IPS DF 19.7 (cell line): ENCODE measurements around the gene IL20RA.

Experiments used
- DNase-seq: peaks from one replicate; pipeline ENCODE4 v3.0.0-alpha.2; 2013; ENCODE audit warnings: low read depth, low spot score

Gene IL20RA

DNA sequence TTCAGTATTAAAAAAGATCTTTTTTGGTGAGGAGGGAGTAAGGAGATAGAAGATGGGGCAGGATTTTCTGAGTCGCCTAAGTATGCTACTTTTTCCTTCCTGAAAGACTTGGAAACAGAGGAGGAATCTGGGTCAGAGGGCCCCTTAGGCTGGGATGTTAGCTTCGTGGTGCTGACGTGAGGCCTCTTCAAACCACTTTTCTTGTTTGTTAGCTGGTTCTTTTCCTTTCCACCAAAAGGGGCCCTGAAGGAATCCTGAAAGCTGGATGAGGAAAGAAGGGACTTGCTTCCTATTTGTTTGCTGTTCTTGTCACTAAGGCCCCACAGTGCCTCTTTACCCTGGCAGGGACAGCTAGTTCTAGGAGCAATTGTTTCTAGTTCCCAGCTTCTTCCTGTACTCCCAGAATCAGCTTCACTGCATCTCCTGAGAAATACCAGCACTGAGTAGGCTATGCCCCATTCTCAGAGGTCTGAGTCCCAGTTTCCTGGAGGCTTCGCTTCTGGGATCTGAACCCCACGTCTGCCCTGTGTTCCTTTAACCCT, 2.2 kb upstream of the IL20RA start:
- no peak for DNase-seq

DNA sequence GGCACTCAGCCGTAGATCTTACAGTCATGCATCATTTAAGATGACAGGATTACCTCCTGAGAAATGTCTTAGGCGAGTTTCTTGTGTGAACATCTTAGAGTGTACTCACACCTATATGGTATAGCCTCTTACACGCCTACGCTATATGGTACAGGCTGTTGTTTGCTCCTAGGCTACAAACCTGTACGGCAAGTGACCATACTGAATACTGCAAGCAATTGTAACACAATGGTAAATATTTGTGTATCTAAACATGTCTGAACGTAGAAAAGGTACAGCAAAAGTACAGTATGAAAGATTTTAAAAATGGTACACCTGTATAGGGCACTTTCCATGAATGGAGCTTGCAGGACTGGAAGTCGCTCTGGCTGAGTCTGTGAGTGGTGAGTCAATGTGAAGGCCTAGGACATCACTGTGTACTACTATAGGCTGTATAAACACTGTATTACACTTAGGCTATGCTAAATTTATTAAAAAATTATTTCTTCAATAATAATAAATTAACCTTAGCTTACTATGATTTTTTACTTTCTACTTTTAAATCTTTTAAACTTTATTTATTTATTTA, 541 bp upstream of the IL20RA start:
- no peak for DNase-seq

DNA sequence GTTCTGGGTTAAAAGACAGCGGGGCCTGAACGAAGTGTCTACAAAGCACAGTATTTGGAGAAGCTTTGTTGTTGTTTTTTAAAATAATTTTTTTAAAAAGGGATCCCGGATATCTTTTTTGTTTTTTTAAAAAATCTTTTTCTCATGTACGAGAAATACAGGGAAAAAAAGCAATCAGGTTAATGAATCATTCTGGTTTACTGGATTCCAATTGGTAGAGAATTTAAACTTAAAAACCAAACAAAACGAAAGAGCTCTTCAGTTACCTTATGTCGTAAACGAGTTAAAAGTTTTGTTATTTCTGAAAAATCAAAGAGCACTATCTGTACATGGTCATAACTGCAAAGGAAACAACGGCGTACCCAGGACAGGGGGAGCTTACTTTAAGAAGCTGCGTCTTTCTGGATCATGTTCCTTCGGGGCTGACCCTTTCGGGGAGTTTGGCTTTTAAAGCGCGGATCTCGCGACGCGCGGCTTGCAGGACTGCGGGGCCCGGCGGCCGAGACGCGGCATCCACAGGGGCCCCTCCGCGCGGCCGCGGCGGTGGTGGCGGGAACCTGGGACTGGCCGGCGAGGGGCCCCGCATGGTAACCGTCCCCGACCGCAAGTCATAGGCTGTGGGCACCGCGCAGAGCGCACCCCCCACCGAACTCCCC, 927 bp downstream of the IL20RA start:
- DNase-seq = peak; percentile 12

DNA sequence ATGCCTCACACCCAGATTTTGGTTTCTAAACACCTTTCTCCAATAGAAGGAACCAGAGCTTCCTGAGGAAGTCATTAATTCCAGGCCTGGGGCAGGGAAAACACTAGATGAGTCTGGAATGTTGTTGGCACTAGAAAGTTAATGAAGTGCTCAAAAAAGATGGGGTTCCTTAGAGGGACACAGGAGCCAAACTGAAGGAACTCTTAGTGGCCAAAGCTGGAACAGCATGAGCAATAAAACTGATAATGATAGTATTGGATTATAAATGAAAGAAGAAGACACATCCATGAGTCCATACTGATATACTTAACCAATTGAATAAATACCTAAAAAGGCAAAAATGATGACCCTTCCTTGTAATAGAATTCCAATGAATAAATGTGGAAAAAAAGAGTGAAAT, 4.4 kb downstream of the IL20RA start:
- no peak for DNase-seq

DNA sequence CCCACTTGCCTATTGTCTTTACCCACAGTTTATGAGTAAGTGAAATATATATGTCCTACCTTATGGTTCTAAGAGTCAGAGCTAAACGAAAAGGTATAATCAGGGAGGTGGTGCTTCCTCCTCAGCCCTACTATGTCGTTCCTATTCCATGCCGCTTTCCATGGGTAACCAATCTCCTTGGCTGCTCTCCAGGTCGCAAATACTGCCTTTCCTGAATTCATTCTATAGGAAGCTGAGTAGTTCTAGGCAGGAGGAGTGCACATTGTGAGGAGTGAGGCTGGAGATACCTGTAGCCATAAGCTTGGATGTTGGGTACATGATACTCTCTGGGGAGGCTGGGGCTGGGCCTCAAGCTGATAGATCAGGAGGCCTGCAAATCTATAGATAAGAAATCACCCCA, 5.8 kb downstream of the IL20RA start:
- DNase-seq = no peak

DNA sequence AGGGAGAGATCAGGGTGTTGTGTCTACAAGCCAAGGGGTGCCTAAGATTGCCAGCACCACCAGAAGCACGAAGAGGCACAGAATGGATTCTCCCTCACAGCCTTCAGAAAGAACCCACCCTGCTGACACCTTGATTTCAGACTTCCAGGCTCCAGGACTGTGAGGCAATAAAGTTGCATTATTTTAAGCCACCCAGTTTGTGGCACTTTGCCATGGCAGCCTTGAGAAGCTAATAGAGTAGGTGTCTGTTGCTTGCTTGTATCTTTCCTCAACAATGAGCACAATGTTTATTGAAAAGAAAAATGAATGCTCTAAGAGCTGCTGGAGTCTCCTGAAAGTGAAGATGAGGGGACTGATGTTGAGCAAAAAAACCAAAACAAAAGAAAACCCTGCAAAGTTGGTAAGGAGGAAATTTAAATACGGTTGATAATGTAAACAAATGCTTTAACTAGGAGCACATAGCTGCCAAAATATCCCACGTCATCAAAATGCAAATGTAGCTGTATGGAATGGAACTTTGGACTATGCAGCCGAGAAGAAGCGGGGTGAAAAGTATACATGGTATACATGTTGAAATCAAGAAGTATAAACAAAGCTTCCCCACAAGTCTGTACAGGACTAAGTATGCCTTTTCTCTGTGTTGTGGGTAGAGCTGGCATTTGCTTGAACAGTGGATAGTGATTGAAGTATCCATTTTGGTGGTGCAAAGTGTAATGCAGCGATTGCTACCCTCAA, 8.0 kb downstream of the IL20RA start:
- DNase-seq = no peak

DNA sequence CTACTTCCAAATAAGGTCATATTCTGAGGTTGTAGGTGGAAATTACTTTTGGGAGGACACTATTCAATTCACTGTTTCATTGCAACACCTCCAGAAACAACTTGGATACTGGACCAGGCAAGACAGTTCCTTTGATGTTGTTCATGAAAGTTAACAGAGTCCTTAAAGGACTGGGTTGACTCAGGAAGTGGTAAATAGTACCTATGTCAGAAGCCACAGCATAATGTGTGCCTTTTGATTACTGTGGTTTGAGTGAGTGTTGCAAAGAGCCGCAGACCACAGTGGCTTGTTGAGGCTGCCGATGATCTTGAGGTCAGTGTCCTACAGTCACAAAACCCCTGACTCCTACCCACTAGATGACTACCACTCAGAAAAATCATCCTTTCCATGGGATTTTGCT, 10.9 kb downstream of the IL20RA start:
- DNase-seq = no peak

DNA sequence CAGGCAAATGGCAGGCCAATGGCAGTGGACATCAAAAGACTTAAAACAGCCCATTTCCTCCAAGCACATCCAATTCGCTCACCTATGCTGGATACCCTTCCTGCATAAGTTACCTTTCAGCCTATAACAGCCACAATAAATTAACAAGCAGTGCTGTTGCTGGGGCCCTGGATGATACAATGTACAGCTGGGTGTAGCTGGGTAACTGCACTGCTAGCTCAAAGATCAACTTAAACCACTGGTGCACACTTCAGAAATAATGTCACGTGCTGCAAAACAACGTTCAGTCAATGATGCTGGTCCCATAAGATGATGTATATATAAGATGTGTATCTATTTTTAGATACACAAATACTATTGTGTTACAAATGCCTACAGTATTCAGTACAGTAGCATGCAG, 13.6 kb downstream of the IL20RA start:
- no peak for DNase-seq

DNA sequence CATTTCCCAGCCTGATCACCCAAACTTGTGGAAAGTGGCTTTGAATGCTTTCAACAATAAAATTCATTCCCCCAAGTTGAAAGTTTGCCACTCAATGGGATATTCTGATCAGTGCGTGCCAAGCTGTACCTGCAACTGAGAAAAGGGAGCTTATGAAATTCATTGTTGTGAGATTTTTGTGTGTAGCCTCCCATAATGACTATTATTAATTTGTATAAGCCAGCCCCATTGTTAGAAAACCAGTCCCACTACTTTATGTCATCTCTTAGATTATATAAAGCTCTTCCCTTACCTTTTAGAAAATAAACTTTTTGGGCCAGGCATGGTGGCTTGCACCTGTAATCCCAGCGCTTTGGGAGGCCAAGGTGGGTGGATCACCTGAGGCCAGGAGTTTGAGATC, 15.9 kb downstream of the IL20RA start:
- DNase-seq = no peak

DNA sequence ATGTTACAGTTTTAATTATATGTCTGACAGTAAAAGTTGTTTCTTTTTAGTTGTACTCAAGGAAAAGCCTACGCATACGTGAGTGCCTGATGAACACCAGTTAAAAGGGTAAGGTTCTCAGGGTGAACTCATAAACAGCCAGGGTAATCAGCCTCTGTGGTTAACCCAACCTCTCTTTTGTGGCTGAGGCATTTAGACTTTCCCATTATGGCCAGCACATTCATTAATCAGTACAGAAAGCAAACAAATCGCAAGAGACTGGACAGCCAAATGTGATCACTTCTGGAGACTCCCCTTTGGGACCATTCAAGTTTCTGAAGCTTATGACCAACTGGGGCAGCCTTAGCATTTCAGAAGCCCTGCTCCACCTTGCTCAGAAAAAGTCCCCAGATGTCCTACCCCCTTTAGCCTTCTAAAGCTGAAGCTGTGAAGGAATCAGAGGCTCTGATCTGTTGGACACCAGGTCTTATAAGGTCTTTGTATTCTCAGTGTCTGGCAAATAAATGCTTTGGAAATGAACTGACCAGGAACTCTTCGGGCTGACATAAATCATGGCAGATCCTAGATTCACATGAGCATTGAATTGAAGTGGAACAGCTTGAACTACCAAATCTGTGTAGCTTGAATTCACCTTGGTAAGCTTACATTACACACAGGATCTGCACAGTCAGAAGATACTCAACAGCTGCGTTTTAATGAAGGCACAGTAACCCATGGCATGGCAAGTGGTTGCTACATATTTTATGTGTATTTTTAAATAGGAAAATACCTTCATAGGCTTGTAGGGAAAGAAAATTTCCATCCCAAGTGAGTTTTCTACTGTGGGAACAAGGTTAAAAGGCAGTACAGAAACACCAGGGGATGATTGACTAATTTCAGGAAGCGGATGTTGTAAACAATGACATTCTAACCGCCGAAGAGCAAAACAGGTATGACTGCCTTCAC, 18.7 kb downstream of the IL20RA start:
- no peak for DNase-seq

DNA sequence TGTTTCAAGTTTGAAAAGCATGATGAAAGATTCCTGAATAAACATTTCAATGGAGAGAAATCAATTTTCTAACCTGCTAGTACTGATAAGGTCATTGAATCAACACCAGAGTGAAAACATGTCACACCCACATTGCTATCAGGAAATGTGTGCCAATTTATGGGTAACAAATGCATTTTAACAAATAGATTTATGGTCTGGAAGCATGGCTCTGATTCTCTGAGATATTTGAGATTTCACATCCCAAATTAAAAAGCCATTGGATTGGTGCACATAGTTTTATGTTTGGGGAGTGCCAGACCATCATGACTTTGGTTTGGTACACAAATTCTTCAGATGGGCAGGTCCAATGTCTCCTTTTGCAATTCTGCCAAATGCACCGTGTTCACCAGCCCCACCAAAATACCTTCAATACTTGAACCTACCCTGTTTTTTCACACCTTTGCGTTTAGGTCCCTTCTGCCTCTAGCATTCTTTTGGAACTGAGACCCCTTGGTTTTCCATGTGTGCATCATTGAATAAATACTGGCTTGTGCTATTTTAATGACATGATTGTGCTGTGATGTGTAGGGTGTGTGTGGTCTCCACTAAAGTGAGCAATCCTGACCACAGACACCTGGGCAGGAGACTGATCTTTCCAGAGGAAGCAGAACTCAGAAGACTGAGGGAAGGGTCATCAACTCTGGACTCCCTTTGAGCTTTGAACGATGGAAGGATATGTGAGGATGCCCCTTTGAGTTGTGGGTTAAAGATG, 20.4 kb downstream of the IL20RA start:
- DNase-seq = no peak

DNA sequence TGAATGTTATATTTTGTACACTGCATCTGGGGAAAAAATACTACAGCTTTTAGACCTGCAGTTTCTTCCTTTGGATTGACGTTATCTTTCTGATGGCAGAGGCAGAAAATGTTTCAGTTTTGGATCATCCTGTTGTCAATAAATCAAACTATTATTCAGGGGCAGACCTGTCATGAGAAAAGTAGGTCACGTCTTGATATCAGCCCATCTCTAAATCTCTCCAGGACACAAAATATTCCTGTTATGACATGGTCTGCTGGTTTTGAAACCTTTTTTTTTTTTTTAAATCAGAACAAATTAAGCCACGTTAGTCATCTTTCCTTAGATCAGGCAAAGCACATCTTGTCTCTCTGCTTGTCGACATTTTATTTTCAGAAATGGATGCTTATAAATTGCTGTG, 24.0 kb downstream of the IL20RA start:
- no peak for DNase-seq

DNA sequence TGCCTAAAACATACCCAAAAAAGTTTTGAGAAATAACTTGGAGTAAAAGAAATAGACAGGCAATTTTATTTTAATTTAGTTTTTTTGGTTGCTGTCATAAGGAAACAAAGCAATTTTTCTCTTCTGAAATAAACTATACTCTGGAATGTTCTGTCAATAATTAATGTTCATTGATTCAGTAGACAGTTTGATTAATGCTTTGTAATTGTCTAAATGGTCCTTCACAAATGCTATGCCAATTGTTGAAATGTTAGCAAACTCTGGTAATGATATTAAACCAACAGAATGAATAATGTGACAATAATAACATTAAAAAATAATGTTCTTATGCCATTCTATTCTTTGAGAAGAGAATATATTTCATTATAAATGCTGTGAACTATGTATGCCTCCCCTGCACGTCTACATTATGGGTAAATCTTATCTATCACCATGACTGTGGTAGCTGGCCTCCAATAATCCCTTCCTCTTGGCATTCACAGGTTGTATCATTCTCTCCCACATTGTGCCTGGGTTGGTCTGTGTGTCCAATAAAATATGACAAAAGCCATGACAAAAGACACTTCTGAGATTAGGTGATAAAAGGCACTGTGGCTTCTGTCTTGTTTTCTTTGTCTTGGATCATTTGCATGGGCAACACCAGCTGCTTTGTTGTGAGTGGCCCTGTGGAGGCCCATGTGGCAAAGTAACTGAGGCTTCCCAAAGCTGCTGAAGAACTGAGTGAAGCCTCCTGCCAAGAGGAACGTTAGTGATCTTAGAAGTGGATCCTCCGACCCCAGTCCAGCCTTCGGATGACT, 25.1 kb downstream of the IL20RA start:
- no peak for DNase-seq

DNA sequence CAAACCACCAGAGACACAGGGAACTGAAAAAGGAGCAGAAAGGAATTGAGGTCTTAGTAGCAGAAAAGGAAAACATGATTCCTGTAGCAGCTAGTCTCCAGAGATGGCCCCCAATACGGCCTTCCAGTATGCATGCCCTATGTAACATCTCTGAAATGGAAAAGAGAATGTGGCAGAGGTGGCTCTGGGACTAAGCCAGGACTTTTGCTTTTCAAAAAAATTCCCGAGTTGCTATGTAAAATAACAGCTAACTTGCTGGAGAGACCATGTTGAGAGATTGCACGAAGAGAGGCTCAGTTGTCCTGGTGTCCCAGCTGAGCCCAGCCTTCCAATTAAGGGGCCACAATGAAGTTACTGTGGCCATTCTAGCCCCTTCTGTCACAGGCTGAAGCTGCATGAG, 27.7 kb downstream of the IL20RA start:
- DNase-seq = no peak

DNA sequence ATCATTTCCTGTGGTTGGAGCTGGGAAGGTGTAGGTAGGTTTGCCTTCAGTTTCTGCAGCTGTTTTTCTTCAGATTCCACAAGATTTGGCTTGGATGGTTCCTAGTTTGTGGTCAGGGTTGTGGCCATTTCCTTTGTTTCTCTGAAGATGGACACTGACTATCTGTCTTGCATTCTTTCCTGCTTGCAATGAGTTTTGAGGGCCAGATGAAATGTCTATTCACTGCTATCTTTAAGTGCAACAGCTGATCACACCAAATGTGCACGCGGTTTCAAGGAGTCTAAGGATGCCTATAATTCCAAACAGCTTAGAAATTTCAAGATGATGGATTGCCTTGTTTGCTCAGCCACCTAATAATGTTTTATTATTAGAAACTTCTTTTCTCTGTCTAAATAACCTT, 28.4 kb downstream of the IL20RA start:
- no peak for DNase-seq

DNA sequence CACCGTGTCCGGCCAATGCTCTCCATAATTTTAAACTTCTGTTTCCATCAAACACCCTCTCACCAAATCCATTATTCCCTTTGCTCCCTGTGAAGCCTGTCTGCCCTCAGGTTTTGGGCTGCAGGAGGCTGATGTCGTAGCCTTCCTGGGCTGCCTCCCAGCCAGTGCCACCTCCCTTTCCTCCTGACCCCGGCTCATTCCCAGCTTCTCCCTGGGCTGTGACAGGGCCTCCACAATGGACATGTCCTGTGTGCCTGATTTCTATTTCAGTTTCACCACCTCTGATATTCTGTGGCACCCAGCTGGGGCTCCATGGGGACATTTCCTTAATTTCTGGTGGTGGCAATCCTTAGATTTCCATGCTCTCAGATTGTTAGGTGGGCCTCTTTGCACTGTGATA, 28.8 kb downstream of the IL20RA start:
- no peak for DNase-seq

DNA sequence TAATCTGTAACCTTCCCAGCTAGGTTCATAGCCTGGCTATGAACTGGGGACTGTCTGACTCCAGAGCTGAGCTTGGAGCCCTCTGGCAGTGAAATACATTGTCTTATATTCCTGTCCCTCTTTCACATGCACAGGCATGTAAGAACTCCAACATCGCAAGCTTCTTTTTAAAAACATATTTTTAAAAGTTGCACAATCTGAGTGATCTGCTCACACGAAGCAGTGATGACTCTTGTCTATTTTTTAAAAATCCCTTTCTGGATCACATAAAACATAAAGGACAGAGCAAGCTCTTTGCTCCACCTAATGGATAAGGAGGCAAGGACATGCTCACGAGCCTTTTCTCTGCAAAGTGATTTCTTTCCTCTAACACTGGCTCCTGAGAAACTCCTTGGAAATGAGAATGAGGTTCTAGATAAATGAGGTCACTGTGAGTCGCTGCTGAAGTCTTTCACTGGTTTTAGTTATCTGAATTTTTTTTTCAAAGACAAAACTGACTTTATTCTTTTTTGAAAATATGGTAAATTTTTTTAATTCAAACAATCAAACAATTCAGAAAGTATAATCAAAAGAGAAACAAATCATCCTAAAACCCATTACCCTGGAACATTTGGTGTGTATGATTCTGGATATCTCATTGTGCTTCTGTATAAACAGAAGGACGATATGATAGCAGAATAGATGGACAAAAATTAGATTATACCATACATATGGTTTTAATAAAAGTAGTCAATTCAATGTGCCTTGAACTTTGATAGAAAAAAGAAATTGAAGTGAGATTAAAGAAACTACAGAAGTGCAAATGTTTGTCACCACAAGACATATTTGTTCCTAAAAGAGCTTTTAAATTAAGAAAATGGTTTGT, 30.8 kb downstream of the IL20RA start:
- DNase-seq = no peak

DNA sequence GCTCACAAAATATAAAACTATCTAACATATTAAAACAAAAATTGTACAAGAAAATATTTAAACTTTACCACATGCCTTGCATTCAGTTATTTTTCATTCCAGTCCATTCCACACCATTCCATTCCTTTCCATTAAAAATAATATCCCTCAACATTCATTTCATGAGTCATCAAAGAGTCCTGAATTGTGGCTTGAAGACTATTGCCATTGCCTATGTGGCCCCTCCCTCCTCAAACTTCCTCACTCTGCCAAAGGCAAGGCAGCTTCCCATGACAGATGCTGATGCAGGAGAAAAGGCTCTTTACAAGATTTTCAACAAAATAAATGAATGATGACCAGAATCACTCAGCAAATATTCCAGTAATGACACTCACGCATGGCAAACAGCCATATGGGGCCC, 31.7 kb downstream of the IL20RA start:
- no peak for DNase-seq

DNA sequence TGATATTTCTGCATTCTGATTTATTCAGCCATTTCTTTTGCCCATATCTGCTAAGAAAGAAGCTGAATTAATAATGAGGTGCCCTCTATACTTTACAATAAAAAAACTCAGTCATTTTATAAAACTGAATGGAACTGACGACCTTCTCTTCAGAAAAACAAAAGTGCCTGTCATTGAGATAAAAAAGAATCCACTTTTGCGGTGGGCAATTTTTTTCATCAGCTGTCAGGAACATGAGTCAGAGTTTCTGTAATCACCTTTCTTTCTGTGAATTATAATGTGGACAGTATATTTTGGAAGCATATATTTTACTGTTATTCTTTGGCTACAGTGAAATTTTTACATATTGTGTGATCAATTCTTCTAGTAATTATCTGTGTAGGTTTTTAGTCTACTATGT, 33.4 kb downstream of the IL20RA start:
- DNase-seq = no peak
